Measurements from ENCODE around the gene SH2B3. TPM values are rescaled to one million over a fixed set of nuclear protein-coding genes. Genes with fewer than 3 reads are reported as not detected.
A peak's percentile ranks its signal among the peaks of the same experiment; 100 is the strongest.

Gene SH2B3
- total RNA-seq, 2 experiments from 2014 or later, result 25.8 to 51.3 TPM

DNA sequence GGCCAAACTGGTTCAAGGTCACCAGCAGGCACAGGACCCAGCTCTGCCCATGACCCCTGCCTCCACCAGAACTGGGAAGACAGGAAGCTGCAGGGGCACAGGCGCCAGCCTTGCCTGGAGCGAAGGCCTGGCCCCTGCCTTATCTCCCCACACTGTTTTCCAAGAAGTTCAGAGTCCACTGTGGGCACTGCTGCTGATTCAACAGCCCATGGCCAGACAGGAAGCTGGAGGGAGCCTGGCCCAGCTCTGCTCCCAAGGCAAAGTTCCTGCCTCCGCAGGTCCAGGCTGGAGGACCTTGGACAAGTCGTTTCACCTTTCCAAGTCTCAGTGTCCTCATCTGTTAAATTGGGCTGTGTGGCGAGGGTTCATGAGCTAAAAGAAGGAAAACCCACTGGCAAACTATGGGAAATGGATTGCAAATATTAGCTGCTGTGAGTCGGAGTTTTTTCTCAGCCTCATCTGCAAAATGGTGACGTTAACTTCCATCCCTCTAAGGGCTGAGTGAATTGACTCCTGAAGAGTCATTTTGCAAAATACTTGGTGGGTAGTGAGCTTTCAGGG is 38.0 kb upstream of the SH2B3 start:
- no peaks in the 10 kb centered on the region for H3K36me3 ChIP-seq (ENCODE audit: insufficient read depth, low read length)
- no peaks in the 10 kb centered on the region for H4K20me1 ChIP-seq (ENCODE audit: insufficient read depth, low read length)
- no peaks in the 10 kb centered on the region for H3K9me3 ChIP-seq (ENCODE audit: low read length)
- TF ChIP-seq, protein P1, sequence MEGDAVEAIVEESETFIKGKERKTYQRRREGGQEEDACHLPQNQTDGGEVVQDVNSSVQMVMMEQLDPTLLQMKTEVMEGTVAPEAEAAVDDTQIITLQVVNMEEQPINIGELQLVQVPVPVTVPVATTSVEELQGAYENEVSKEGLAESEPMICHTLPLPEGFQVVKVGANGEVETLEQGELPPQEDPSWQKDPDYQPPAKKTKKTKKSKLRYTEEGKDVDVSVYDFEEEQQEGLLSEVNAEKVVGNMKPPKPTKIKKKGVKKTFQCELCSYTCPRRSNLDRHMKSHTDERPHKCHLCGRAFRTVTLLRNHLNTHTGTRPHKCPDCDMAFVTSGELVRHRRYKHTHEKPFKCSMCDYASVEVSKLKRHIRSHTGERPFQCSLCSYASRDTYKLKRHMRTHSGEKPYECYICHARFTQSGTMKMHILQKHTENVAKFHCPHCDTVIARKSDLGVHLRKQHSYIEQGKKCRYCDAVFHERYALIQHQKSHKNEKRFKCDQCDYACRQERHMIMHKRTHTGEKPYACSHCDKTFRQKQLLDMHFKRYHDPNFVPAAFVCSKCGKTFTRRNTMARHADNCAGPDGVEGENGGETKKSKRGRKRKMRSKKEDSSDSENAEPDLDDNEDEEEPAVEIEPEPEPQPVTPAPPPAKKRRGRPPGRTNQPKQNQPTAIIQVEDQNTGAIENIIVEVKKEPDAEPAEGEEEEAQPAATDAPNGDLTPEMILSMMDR (conservative IDR thresholded peaks at IDR 0.05; ENCODE audit: low read length), result no peak
- TF ChIP-seq EZH2phosphoT487 (IDR thresholded peaks at IDR 0.05; ENCODE audit: borderline replicate concordance, low read depth, low read length), result no peak
- CTCF ChIA-PET (ENCODE audit: unreplicated experiment), result no interaction called here
- H3K4me1 ChIP-seq (ENCODE audit: insufficient read depth, low read length, poor library complexity, severe bottlenecking), result peaks cover 12% of the 10 kb centered on the region
- no peaks in the 10 kb centered on the region for H3K79me2 ChIP-seq (ENCODE audit: insufficient read depth, low read depth, low read length)
- no TSS peak for BruUV-seq (replicated peaks)
- H3K9me2 ChIP-seq (ENCODE audit: insufficient read depth, low read length), result no peaks in the 10 kb centered on the region
- no peak for DNase-seq (ENCODE audit: low spot score)
- no peak overlapping the region for H2AFZ ChIP-seq (ENCODE audit: low read length)
- no peak overlapping the region for H3K27ac ChIP-seq (ENCODE audit: low read depth, low read length, poor library complexity, severe bottlenecking)
- peak overlapping the region; percentile 83; the same call in 1 of the 2 replicates for H3K4me2 ChIP-seq (ENCODE audit: low read length)
- POLR2A ChIA-PET, result interaction anchor here (0.6 kb wide), 2 partner anchors 32 to 435 kb away, joined by 3 read pairs; no protein-coding TSS in a partner anchor
- intact Hi-C loops (cut with micrococcal nuclease; ENCODE audit: unreplicated experiment), result no loop called here
- peak overlapping the region; percentile 72 for H3K4me3 ChIP-seq (ENCODE audit: low read depth, low read length, poor library complexity, severe bottlenecking)

DNA sequence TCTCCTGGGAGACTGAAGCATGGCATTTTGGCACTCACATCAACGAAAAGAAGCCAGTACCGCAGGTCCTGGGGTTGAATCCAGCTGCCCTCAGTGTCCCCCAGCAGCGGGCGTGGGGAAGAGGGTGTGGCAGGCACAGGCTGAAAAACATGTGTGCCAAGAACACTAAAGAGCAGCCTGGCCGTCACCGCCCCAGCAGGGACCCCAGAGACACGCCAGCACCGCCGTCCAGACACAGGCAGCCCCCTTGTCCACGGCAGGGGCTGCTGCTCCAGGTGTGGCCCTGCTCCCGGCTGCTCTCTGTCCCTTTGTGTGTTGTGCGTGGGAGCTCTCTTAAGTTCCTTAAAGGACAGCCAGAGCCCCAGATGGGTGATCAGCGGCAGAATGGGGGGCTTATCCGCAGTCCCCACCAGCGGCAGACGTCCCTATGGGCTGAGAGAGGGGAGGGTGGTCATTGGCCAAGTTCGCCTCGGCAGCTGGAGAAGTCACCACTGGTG is 37.4 kb upstream of the SH2B3 start:
- CTCF ChIA-PET (ENCODE audit: unreplicated experiment), result no interaction called here
- no peaks in the 10 kb centered on the region for H3K79me2 ChIP-seq (ENCODE audit: insufficient read depth, low read depth, low read length)
- POLR2A ChIA-PET, result interaction anchor here (0.6 to 1.6 kb wide), 3 partner anchors 14 to 436 kb away, joined by 3 to 5 read pairs (median 3); no protein-coding TSS in a partner anchor
- DNase-seq (ENCODE audit: low spot score), result no peak
- no peak overlapping the region for H3K27ac ChIP-seq (ENCODE audit: low read depth, low read length, poor library complexity, severe bottlenecking)
- no peaks in the 10 kb centered on the region for H3K9me2 ChIP-seq (ENCODE audit: insufficient read depth, low read length)
- H4K20me1 ChIP-seq (ENCODE audit: insufficient read depth, low read length), result no peaks in the 10 kb centered on the region
- H3K36me3 ChIP-seq (ENCODE audit: insufficient read depth, low read length), result no peaks in the 10 kb centered on the region
- peaks cover 12% of the 10 kb centered on the region for H3K4me1 ChIP-seq (ENCODE audit: insufficient read depth, low read length, poor library complexity, severe bottlenecking)
- H3K9me3 ChIP-seq (ENCODE audit: low read length), result no peaks in the 10 kb centered on the region
- no TSS peak for BruUV-seq (replicated peaks)
- H3K4me3 ChIP-seq (ENCODE audit: low read depth, low read length, poor library complexity, severe bottlenecking), result peak overlapping the region; percentile 72
- peak overlapping the region; percentile 83 for H3K4me2 ChIP-seq (ENCODE audit: low read length)
- intact Hi-C loops (cut with micrococcal nuclease; ENCODE audit: unreplicated experiment), result no loop called here
- TF ChIP-seq, protein P1 (conservative IDR thresholded peaks at IDR 0.05; ENCODE audit: low read length), result no peak
- TF ChIP-seq EZH2phosphoT487 (IDR thresholded peaks at IDR 0.05; ENCODE audit: borderline replicate concordance, low read depth, low read length), result no peak
- H2AFZ ChIP-seq (ENCODE audit: low read length), result peak overlapping the region; percentile 93
